ENCODE data around the gene PPP1R2C.

The PPP1R2C gene

DNA sequence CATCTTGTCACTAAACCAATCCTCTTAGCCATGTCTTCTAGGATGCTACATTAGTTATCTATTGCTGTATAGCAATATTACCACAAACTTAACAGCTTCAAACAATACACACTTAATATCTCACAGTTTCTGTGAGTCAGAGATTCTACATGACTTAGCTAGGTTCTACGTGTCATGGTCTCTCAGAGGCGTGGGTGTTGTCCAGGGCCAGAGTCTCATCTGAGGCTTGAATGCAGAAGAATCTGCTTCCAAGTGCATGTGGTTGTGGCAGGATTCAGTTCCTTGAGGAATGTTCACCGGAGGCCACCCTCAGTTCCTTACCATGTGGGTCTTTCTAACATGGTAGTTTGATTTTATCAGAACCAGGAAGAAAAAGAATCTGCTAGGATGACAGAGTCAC lies 26.4 kb downstream of the PPP1R2C start:
- H3K9me3 ChIP-seq (ENCODE audit: control insufficient read depth, insufficient read depth, low read depth, low read length): no peaks in the 10 kb centered on the region
- TF ChIP-seq TCF7L2 (IDR thresholded peaks at IDR 0.05; ENCODE audit: borderline replicate concordance, low read depth, low read length): no peak
- TF ChIP-seq, protein P1, sequence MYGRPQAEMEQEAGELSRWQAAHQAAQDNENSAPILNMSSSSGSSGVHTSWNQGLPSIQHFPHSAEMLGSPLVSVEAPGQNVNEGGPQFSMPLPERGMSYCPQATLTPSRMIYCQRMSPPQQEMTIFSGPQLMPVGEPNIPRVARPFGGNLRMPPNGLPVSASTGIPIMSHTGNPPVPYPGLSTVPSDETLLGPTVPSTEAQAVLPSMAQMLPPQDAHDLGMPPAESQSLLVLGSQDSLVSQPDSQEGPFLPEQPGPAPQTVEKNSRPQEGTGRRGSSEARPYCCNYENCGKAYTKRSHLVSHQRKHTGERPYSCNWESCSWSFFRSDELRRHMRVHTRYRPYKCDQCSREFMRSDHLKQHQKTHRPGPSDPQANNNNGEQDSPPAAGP (tag by site-specific recombination; IDR thresholded peaks at IDR 0.05): no peak
- TF ChIP-seq ZNF302 (tag by site-specific recombination; IDR thresholded peaks at IDR 0.05; ENCODE audit: low read depth): no peak
- no peak for TF ChIP-seq ZNF10 (tag by site-specific recombination; IDR thresholded peaks at IDR 0.05)
- TF ChIP-seq ZNF501 (tag by site-specific recombination; IDR thresholded peaks at IDR 0.05): no peak
- TF ChIP-seq ZNF624 (tag by site-specific recombination; IDR thresholded peaks at IDR 0.05): no peak
- TF ChIP-seq ZNF280D (tag by site-specific recombination; IDR thresholded peaks at IDR 0.05): no peak
- TF ChIP-seq, protein P2, sequence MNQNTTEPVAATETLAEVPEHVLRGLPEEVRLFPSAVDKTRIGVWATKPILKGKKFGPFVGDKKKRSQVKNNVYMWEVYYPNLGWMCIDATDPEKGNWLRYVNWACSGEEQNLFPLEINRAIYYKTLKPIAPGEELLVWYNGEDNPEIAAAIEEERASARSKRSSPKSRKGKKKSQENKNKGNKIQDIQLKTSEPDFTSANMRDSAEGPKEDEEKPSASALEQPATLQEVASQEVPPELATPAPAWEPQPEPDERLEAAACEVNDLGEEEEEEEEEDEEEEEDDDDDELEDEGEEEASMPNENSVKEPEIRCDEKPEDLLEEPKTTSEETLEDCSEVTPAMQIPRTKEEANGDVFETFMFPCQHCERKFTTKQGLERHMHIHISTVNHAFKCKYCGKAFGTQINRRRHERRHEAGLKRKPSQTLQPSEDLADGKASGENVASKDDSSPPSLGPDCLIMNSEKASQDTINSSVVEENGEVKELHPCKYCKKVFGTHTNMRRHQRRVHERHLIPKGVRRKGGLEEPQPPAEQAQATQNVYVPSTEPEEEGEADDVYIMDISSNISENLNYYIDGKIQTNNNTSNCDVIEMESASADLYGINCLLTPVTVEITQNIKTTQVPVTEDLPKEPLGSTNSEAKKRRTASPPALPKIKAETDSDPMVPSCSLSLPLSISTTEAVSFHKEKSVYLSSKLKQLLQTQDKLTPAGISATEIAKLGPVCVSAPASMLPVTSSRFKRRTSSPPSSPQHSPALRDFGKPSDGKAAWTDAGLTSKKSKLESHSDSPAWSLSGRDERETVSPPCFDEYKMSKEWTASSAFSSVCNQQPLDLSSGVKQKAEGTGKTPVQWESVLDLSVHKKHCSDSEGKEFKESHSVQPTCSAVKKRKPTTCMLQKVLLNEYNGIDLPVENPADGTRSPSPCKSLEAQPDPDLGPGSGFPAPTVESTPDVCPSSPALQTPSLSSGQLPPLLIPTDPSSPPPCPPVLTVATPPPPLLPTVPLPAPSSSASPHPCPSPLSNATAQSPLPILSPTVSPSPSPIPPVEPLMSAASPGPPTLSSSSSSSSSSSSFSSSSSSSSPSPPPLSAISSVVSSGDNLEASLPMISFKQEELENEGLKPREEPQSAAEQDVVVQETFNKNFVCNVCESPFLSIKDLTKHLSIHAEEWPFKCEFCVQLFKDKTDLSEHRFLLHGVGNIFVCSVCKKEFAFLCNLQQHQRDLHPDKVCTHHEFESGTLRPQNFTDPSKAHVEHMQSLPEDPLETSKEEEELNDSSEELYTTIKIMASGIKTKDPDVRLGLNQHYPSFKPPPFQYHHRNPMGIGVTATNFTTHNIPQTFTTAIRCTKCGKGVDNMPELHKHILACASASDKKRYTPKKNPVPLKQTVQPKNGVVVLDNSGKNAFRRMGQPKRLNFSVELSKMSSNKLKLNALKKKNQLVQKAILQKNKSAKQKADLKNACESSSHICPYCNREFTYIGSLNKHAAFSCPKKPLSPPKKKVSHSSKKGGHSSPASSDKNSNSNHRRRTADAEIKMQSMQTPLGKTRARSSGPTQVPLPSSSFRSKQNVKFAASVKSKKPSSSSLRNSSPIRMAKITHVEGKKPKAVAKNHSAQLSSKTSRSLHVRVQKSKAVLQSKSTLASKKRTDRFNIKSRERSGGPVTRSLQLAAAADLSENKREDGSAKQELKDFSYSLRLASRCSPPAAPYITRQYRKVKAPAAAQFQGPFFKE (tag by site-specific recombination; IDR thresholded peaks at IDR 0.05; ENCODE audit: borderline replicate concordance): no peak
- TF ChIP-seq ZSCAN23 (tag by site-specific recombination; IDR thresholded peaks at IDR 0.05): no peak
- no peak for TF ChIP-seq ZNF596 (tag by site-specific recombination; IDR thresholded peaks at IDR 0.05)
- no peak for TF ChIP-seq HOXC10 (CRISPR knock-in tag; IDR thresholded peaks at IDR 0.05)
- TF ChIP-seq EGR2 (tag by site-specific recombination; IDR thresholded peaks at IDR 0.05; ENCODE audit: low read depth): no peak
- no peak for TF ChIP-seq ZNF561 (tag by site-specific recombination; IDR thresholded peaks at IDR 0.05; ENCODE audit: borderline replicate concordance)
- TF ChIP-seq ZSCAN30 (tag by site-specific recombination; IDR thresholded peaks at IDR 0.05): no peak
- no peak for TF ChIP-seq ZNF558 (tag by site-specific recombination; IDR thresholded peaks at IDR 0.05)
- TF ChIP-seq REPIN1 (tag by site-specific recombination; IDR thresholded peaks at IDR 0.05; ENCODE audit: low read depth): no peak
- POLR2A ChIA-PET: no interaction called here
- H3K4me3 ChIP-seq (ENCODE audit: low read depth, low read length): no peak overlapping the region
- no peak overlapping the region for H3K27ac ChIP-seq (ENCODE audit: extremely low read depth, low read depth, low read length)
- no peaks in the 10 kb centered on the region for H3K36me3 ChIP-seq (ENCODE audit: control insufficient read depth in 2 of 2, insufficient read depth in 1 of 2, low read length in 2 of 2)
- H3K4me1 ChIP-seq (ENCODE audit: control insufficient read depth, insufficient read depth, low read length): no peaks in the 10 kb centered on the region
- CTCF ChIA-PET: interaction anchor here (0.6 kb wide), 1 partner anchor 37 kb away, joined by 3 read pairs; no protein-coding TSS in a partner anchor

All from HEK293 (cell line).